Measurements from ENCODE around the gene SNX3.
A peak's percentile ranks its signal among the peaks of the same experiment; 100 is the strongest.

Gene SNX3

GRCh38 chr6:108200631-108201030 lies 60.2 kb downstream of the SNX3 start:
- H3K4me1 Mint-ChIP-seq (ENCODE audit: low read depth) = peaks cover 2% of the 10 kb centered on the region
- H3K9me3 Mint-ChIP-seq (ENCODE audit: low read depth) = no peaks in the 10 kb centered on the region

GRCh38 chr6:108200186-108200585 lies 60.7 kb downstream of the SNX3 start:
- H3K27me3 Mint-ChIP-seq = no peaks in the 10 kb centered on the region
- peaks cover 2% of the 10 kb centered on the region for H3K4me1 Mint-ChIP-seq (ENCODE audit: low read depth)
- H3K9me3 Mint-ChIP-seq (ENCODE audit: low read depth) = no peaks in the 10 kb centered on the region
- no peak overlapping the region for H3K4me3 Mint-ChIP-seq
- H3K36me3 Mint-ChIP-seq = peaks cover 3% of the 10 kb centered on the region
- no peak overlapping the region for H3K27ac Mint-ChIP-seq

More at GRCh38 chr6:108200631-108201030, 60.2 kb downstream of the SNX3 start:
- Mint-ChIP-seq H3K36me3 (peaks cover 3% of the 10 kb centered on the region), H3K27ac (no peak overlapping the region), H3K4me3 (no peak overlapping the region), H3K27me3 (no peaks in the 10 kb centered on the region)

GRCh38 chr6:108198761-108199498 lies 61.9 kb downstream of the SNX3 start:
- Mint-ChIP-seq H3K9me3 (ENCODE audit: low read depth) (no peaks in the 10 kb centered on the region), H3K27me3 (peaks cover 2% of the 10 kb centered on the region), H3K36me3 (peaks cover under 1% of the 10 kb centered on the region), H3K4me3 (no peak overlapping the region), H3K4me1 (ENCODE audit: low read depth) (peaks cover under 1% of the 10 kb centered on the region), H3K27ac (no peak overlapping the region)

GRCh38 chr6:108195209-108195608 lies 65.6 kb downstream of the SNX3 start:
- Mint-ChIP-seq H3K4me1 (ENCODE audit: low read depth) (no peaks in the 10 kb centered on the region), H3K4me3 (no peak overlapping the region), H3K27ac (no peak overlapping the region), H3K9me3 (ENCODE audit: low read depth) (no peaks in the 10 kb centered on the region), H3K36me3 (no peaks in the 10 kb centered on the region), H3K27me3 (peaks cover 8% of the 10 kb centered on the region)

GRCh38 chr6:108194503-108194902 lies 66.3 kb downstream of the SNX3 start:
- H3K27ac Mint-ChIP-seq = no peak overlapping the region
- no peaks in the 10 kb centered on the region for H3K4me1 Mint-ChIP-seq (ENCODE audit: low read depth)
- H3K27me3 Mint-ChIP-seq = peaks cover 8% of the 10 kb centered on the region
- H3K9me3 Mint-ChIP-seq (ENCODE audit: low read depth) = no peaks in the 10 kb centered on the region
- no peak overlapping the region for H3K4me3 Mint-ChIP-seq
- no peaks in the 10 kb centered on the region for H3K36me3 Mint-ChIP-seq

GRCh38 chr6:108193835-108194234 lies 67.0 kb downstream of the SNX3 start:
- H3K4me1 Mint-ChIP-seq (ENCODE audit: low read depth) = no peaks in the 10 kb centered on the region
- no peak overlapping the region for H3K27ac Mint-ChIP-seq
- H3K36me3 Mint-ChIP-seq = no peaks in the 10 kb centered on the region
- H3K27me3 Mint-ChIP-seq = peaks cover 10% of the 10 kb centered on the region
- H3K4me3 Mint-ChIP-seq = no peak overlapping the region
- H3K9me3 Mint-ChIP-seq (ENCODE audit: low read depth) = no peaks in the 10 kb centered on the region

- Mint-ChIP-seq H3K27me3 (peaks cover 10% of the 10 kb centered on the region), H3K27ac (no peak overlapping the region), H3K36me3 (no peaks in the 10 kb centered on the region), H3K4me1 (ENCODE audit: low read depth) (no peaks in the 10 kb centered on the region), H3K4me3 (no peak overlapping the region), H3K9me3 (ENCODE audit: low read depth) (no peaks in the 10 kb centered on the region)
These were observed 67.7 kb downstream of the SNX3 start for GRCh38 chr6:108193131-108193530.

- H3K9me3 Mint-ChIP-seq (ENCODE audit: low read depth) = no peaks in the 10 kb centered on the region
- no peak overlapping the region for H3K27ac Mint-ChIP-seq
- H3K4me1 Mint-ChIP-seq (ENCODE audit: low read depth) = no peaks in the 10 kb centered on the region
- H3K36me3 Mint-ChIP-seq = no peaks in the 10 kb centered on the region
- H3K4me3 Mint-ChIP-seq = no peak overlapping the region
- peaks cover 16% of the 10 kb centered on the region for H3K27me3 Mint-ChIP-seq
These were observed 73.3 kb downstream of the SNX3 start for GRCh38 chr6:108187519-108187918.

- H3K4me3 Mint-ChIP-seq = no peak overlapping the region
- no peaks in the 10 kb centered on the region for H3K36me3 Mint-ChIP-seq
- no peak overlapping the region for H3K27ac Mint-ChIP-seq
- peaks cover 17% of the 10 kb centered on the region for H3K27me3 Mint-ChIP-seq
- H3K9me3 Mint-ChIP-seq (ENCODE audit: low read depth) = no peaks in the 10 kb centered on the region
- H3K4me1 Mint-ChIP-seq (ENCODE audit: low read depth) = no peaks in the 10 kb centered on the region
These were observed 74.6 kb downstream of the SNX3 start for GRCh38 chr6:108186226-108186625.

GRCh38 chr6:108180776-108181175 lies 80.1 kb downstream of the SNX3 start:
- Mint-ChIP-seq H3K27me3 (peaks cover 43% of the 10 kb centered on the region), H3K36me3 (no peaks in the 10 kb centered on the region), H3K9me3 (ENCODE audit: low read depth) (no peaks in the 10 kb centered on the region), H3K27ac (no peak overlapping the region), H3K4me1 (ENCODE audit: low read depth) (peaks cover 6% of the 10 kb centered on the region), H3K4me3 (no peak overlapping the region)

GRCh38 chr6:108180266-108180665 lies 80.6 kb downstream of the SNX3 start:
- Mint-ChIP-seq H3K9me3 (ENCODE audit: low read depth) (no peaks in the 10 kb centered on the region), H3K27me3 (peaks cover 41% of the 10 kb centered on the region), H3K4me1 (ENCODE audit: low read depth) (peaks cover 8% of the 10 kb centered on the region), H3K27ac (no peak overlapping the region), H3K4me3 (no peak overlapping the region), H3K36me3 (no peaks in the 10 kb centered on the region)

- H3K36me3 Mint-ChIP-seq = no peaks in the 10 kb centered on the region
- H3K9me3 Mint-ChIP-seq (ENCODE audit: low read depth) = no peaks in the 10 kb centered on the region
- H3K27me3 Mint-ChIP-seq = peaks cover 41% of the 10 kb centered on the region
These were observed 81.1 kb downstream of the SNX3 start for GRCh38 chr6:108179741-108180140.

GRCh38 chr6:108176281-108177089 lies 84.4 kb downstream of the SNX3 start:
- peaks cover 3% of the 10 kb centered on the region for H3K36me3 Mint-ChIP-seq
- peaks cover 54% of the 10 kb centered on the region for H3K27me3 Mint-ChIP-seq
- no peak overlapping the region for H3K27ac Mint-ChIP-seq
- peaks cover 16% of the 10 kb centered on the region for H3K4me1 Mint-ChIP-seq (ENCODE audit: low read depth)
- H3K4me3 Mint-ChIP-seq = peak overlapping the region; percentile 70
- H3K9me3 Mint-ChIP-seq (ENCODE audit: low read depth) = peaks cover 4% of the 10 kb centered on the region

More at GRCh38 chr6:108179741-108180140, 81.1 kb downstream of the SNX3 start:
- H3K4me3 Mint-ChIP-seq = no peak overlapping the region
- H3K27ac Mint-ChIP-seq = no peak overlapping the region
- H3K4me1 Mint-ChIP-seq (ENCODE audit: low read depth) = peaks cover 11% of the 10 kb centered on the region

- H3K4me1 Mint-ChIP-seq (ENCODE audit: low read depth) = peaks cover 22% of the 10 kb centered on the region
- peaks cover 4% of the 10 kb centered on the region for H3K9me3 Mint-ChIP-seq (ENCODE audit: low read depth)
- H3K4me3 Mint-ChIP-seq = peak overlapping the region; percentile 70
- H3K27me3 Mint-ChIP-seq = peaks cover 59% of the 10 kb centered on the region
- peaks cover 3% of the 10 kb centered on the region for H3K36me3 Mint-ChIP-seq
- no peak overlapping the region for H3K27ac Mint-ChIP-seq
These were observed 85.1 kb downstream of the SNX3 start for GRCh38 chr6:108175592-108176279.

- Mint-ChIP-seq H3K27me3 (peaks cover 55% of the 10 kb centered on the region), H3K36me3 (peaks cover 3% of the 10 kb centered on the region), H3K4me1 (ENCODE audit: low read depth) (peaks cover 24% of the 10 kb centered on the region), H3K27ac (no peak overlapping the region), H3K4me3 (peak overlapping the region; percentile 49), H3K9me3 (ENCODE audit: low read depth) (peaks cover 4% of the 10 kb centered on the region)
These were observed 85.7 kb downstream of the SNX3 start for GRCh38 chr6:108175176-108175591.

Data from activated naive CD8-positive, alpha-beta T cell (primary cell).